NCI-H2196 (cell line): ENCODE data around the gene HTR5A.

Experiments used
- DNase-seq: peaks from one replicate; lab custom pipeline; 2025; ENCODE audit not compliant: unreplicated experiment; lab: John Stamatoyannopoulos, UW

The HTR5A gene

GRCh38 chr7:155084969-155085368 is 14.8 kb downstream of the HTR5A start:
- no peak for DNase-seq

GRCh38 chr7:155090684-155091083 is 20.6 kb downstream of the HTR5A start:
- no peak for DNase-seq

GRCh38 chr7:155093596-155093995 is 23.5 kb downstream of the HTR5A start:
- no peak for DNase-seq

GRCh38 chr7:155094636-155095135 is 24.6 kb downstream of the HTR5A start:
- DNase-seq, result no peak

- no peak for DNase-seq
These were observed 27.2 kb downstream of the HTR5A start for GRCh38 chr7:155097338-155097737.

- no peak for DNase-seq
These were observed 33.7 kb downstream of the HTR5A start for GRCh38 chr7:155103839-155104238.

- DNase-seq, result no peak
These were observed 34.8 kb downstream of the HTR5A start for GRCh38 chr7:155104913-155105312.

- no peak for DNase-seq
These were observed 36.2 kb downstream of the HTR5A start for GRCh38 chr7:155106356-155106755.

GRCh38 chr7:155107126-155107525 is 37.0 kb downstream of the HTR5A start:
- no peak for DNase-seq

GRCh38 chr7:155108144-155108901 is 38.2 kb downstream of the HTR5A start:
- no peak for DNase-seq

GRCh38 chr7:155109121-155109520 is 39.0 kb downstream of the HTR5A start:
- DNase-seq, result no peak

- DNase-seq, result no peak
These were observed 45.2 kb downstream of the HTR5A start for GRCh38 chr7:155115288-155115687.

- no peak for DNase-seq
These were observed 49.8 kb downstream of the HTR5A start for GRCh38 chr7:155119801-155120382.

- DNase-seq, result no peak
These were observed 50.3 kb downstream of the HTR5A start for GRCh38 chr7:155120460-155120859.

GRCh38 chr7:155122831-155123230 is 52.7 kb downstream of the HTR5A start:
- DNase-seq, result no peak

- DNase-seq, result no peak
These were observed 53.3 kb downstream of the HTR5A start for GRCh38 chr7:155123413-155123812.

GRCh38 chr7:155124706-155125105 is 54.6 kb downstream of the HTR5A start:
- no peak for DNase-seq

GRCh38 chr7:155129186-155129585 is 59.1 kb downstream of the HTR5A start:
- DNase-seq, result no peak

GRCh38 chr7:155129789-155130188 is 59.7 kb downstream of the HTR5A start:
- no peak for DNase-seq

- no peak for DNase-seq
These were observed 60.4 kb downstream of the HTR5A start for GRCh38 chr7:155130493-155130892.

GRCh38 chr7:155131090-155131489 is 61.0 kb downstream of the HTR5A start:
- DNase-seq, result no peak

- DNase-seq, result no peak
These were observed 62.3 kb downstream of the HTR5A start for GRCh38 chr7:155132431-155132830.
